ENCODE data around the gene PPDPF.
A peak's percentile ranks its signal among the peaks of the same experiment; 100 is the strongest.
"Not testable (repeated sequence)": the region's sequence is repeated elsewhere in the genome, so short reads cannot be mapped to it uniquely, and the experiment has no call there.

PPDPF gene

GRCh38 chr20:63500902-63501817 is 19.4 kb upstream of the PPDPF start:
- DNase-seq = no peak

DNA sequence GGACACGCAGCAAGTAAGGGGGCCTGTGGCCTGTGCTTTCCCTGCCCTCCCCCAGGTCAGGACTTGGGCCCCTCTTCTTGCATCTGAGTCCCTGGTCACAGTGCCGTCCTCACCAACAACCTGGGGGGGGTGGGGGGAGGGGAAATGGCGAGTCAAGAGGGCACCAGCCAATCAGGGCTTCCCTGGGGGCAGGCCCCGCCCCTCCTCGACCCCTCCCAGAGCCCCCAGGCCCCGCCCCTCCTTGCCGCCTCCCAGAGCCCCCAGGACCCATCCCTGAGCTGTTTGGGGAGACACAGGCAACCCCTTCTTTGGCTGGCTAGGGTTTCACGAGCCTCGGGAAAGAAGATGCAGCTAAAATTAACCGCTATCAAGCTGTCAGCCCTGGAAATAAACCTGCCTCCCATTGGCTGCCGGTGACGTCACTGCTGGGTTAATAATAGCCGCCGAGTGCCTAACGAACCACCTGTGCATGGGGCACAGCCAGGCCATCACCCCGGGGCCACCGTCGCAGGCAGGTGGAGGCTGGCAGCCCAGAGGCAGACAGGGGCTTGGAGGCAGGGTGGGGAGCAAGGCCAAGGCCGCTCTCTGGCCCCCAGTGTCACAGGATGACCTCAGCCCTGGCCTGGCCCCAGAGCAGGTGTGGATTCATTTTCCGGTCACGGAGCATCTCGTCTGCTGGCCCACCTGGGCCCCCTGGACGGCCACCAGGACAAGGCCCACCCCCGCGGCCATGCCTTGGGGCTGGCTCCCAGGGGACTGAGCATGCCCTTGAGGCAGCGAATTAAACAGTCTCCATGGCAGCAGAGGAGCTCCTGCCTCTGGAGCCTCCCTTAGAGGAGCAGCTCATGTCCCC is 18.5 kb upstream of the PPDPF start:
- peak; percentile 65 for DNase-seq

- DNase-seq = no peak
These were observed 17.8 kb upstream of the PPDPF start for GRCh38 chr20:63502671-63503172.

- no peak for DNase-seq
These were observed 17.0 kb upstream of the PPDPF start for GRCh38 chr20:63503524-63503923.

- DNase-seq = no peak
These were observed 15.9 kb upstream of the PPDPF start for GRCh38 chr20:63504642-63505041.

DNA sequence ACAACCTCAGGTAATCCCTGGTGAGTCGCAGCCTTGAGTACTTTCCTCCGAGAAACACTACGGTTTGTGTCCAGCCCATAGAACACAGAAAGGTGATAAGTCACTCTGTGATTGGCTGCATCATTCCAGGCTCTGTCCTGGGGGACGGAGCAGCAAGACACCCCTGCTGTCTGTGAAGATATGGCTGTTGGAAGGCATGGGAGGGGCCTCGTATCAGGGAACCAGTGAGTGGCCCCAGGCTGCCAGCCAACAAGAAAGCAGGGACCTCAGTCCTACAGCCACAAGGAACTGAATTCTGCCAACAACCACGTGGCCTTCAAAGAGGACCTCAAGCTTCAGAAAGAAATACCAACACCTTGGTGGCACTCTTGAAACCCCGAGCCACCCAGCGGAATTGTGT is 15.3 kb upstream of the PPDPF start:
- no peak for DNase-seq

DNA sequence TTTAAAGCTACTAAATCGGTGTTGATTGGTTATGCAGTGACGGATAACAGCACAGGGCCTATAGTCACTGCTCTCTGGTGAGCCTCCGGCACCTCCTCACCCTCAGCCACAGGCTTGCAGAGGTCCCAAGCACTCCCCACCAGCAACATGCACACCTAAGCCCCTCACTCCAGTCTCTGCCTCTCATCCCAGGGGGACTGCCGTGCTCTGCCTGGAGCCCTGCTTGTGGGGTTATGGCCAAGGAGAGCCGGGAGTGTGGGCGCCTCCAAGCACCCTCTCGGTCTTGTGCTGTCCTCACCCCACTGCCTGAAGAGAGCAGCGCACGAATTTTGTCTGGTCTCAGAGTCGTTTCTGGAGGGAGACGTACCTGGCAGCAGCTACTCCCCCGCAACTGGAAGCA is 14.8 kb upstream of the PPDPF start:
- no peak for DNase-seq

DNA sequence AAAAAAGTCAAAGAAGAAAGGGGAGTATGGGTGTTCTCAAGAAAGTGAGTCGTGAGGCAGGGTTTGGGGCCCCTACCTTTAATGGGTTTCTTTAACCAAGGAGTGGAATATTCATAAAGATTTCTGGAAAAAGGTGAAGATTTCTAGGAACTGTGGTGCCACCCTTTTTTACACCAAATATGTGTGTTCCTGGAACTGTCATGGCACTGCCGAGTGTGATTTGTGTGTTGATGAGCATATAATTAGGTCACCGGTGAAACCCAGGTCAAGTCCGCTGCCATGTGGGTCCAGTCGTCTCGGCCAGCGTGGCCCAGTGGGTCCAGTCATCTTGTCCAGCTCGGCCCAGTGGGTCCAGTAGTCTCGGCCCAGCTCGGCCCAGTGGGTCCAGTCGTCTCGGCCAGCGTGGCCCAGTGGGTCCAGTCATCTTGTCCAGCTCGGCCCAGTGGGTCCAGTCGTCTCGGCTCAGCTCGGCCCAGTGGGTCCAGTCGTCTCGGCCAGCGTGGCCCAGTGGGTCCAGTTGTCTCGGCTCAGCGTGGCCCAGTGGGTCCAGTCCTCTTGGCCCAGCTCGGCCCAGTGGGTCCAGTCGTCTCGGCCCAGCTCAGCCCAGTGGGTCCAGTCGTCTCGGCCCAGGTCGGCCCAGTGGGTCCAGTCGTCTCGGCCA is 13.4 kb upstream of the PPDPF start:
- no peak for DNase-seq

GRCh38 chr20:63508072-63508768 is 12.3 kb upstream of the PPDPF start:
- no peak for DNase-seq

DNA sequence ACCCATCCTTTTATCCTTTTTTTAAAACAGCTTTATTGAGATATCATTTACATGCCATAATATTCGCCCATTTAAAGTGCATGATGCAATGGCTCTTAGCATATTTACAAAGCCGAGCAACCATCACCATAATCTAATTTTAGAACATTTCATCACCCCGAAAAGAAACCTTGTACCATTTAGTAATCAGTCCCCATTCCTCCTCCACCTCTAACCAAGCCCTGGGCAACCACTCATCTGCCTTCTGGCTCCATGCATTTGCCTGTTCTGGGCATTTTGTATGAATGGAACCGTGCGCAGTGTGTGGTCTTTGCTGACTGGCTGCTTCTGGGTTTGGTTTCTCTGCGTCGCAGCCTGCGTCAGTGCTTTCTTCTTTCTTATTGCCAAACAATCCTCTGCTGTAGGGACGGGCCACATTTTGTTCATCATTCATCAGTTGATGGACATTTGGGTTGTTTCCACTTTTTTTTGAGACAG is 11.4 kb upstream of the PPDPF start:
- DNase-seq = no peak

DNA sequence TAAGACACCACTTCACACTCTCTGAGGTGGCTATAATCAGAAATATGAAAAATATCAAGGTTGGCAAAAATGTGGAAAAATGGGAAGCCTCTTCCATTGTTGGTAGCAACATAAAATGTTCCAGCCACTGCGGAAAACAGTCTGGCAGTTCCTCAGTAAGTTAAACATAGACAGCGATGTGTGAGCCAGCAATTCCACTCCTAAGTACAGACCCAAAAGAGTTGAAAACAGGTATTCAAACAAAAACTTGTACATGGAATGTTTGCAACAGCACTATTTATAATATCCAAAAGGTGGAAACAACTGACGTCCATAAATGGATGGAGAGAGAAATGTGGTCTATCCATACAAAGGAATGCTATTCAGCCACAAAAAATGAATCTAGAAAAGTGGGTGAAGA is 7.4 kb upstream of the PPDPF start:
- DNase-seq = no peak

GRCh38 chr20:63514520-63514919 is 6.0 kb upstream of the PPDPF start:
- not testable (repeated sequence) for DNase-seq

DNA sequence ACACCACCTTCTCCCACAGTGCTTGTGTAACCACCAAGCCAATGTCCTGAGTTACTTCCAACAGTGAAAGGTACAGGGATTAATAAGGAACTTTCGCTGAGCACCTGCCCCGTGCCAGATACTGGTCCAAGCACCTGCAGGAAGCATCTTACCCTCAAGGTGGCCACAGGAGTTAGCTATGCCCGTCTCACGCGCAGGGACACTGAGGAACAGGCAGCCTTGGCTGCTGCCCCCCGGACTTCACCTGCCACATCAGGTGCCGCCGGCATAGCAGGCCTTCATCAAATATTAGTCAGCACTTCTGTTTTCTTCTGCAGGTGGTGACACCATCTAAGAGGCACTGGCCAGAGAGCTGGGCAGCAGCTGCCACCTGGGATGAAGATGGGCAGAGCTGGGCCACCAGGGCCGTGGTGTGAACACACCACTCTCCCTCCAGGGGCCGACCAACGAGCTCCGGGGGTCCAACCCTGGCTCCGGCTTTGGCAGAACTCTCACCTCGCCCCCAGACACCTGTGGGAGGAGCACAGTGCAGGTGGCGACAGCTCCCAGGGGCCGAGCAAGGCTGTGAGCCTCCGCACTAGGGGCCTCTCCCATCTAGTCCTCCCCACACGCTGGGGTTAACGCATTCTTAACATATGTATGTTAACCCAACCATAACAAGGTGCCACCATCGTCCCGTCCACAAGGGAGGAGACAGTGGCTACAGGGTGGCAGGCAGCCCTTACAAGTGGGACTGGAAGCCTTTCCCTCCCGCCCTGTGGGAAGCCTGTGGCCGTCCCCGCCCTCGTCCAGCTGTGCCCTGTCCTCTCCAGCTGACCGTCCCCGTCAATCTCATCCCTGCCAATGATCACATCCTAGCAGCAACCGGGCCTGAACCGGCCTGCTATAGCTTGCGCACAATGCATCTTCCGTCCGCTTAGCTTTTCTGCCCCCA is 2.9 kb upstream of the PPDPF start:
- no peak for DNase-seq

- no peak for DNase-seq
These were observed 2.2 kb upstream of the PPDPF start for GRCh38 chr20:63518351-63518861.

DNA sequence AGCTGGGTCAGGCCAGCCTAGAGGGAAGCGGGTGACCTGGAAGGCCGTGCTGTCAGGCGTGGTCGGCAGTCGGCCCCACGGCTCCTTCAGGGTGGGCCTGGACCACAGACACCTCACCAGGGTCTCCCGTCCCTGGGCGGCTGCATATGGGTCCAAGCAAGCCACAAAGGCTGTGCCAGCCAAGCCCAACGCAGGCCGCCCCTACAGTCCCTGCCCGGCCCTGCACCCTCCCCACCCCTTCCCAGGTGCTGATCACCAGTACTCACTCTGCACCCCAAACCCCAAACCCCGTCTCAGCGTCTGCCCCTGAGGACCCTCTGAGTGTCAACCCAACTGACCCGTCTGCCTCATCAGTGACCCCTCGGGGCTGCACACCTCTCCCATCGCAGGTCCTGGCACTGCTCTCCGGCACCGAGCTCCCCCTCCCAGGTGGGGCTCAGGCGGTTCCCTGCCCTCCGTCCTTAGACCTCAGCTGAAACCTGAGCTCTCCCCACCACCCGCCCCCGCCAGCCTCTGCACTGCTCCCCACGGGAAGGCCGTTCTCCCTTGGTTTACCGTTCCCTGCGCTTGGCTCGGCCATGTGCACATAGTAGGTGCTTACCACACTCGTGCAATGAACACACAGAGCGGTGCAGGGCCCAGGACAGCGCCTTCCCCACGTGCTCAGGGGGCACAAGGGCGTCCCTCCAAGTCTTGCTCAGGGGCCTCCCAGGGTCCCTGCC is 1.5 kb upstream of the PPDPF start:
- no peak for DNase-seq

- peak; percentile 44 for DNase-seq
These were observed 679 bp upstream of the PPDPF start for GRCh38 chr20:63519668-63520503.

DNA sequence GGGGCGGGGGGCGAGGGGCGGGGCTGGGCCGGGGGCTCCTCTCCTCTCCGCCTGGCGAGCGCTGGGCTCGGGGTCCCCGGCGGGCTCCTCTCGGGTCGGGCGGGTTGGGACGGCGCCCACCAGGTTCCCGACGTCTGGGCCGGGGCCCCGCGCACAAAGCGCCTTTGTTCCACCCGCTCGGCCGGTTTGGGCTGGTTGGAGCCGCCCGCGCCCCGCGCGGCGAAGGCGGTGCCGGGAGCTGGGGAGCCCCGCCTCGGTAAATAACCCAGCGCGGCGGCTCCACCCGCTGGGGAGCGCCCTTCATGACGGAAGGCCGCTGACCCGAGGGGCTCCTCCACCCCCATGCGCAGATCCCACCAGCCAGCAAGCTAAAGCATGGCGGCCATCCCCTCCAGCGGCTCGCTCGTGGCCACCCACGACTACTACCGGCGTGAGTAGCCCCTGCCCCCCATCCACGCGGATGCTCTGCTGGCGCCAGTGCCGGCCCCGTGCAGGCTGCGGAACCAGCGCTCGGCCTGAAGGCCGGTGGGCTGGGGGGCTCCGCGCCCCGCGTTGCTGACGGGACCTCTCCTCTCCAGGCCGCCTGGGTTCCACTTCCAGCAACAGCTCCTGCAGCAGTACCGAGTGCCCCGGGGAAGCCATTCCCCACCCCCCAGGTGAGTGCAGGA is 503 bp downstream of the PPDPF start:
- DNase-seq = peak; percentile 53

GRCh38 chr20:63521602-63522001 is 1.0 kb downstream of the PPDPF start:
- DNase-seq = no peak

Data from NCI-H1105 treated with DMSO at 0.1 percent for 48 hours (cell line).